GM19468 (cell line): ENCODE measurements around the gene KIF4A.
"Not testable (repeated sequence)": the region's sequence is repeated elsewhere in the genome, so short reads cannot be mapped to it uniquely, and the experiment has no call there.

ENCODE experiments used
- ATAC-seq: cut with Tn5 transposase; IDR thresholded peaks from one replicate; pipeline ENCODE4 v1.9.1; 2021; ENCODE audit warnings: mild to moderate bottlenecking, moderate library complexity, moderate number of reproducible peaks; ENCODE audit not compliant: unreplicated experiment; ENCODE audit errors: extremely low read depth

KIF4A gene

GRCh38 chrX:70289793-70290770 is at the start of gene KIF4A, which contains the start of gene PDZD11:
Gene KIF4A, plus strand, starts transcription at chrX:70290104. Its CDS starts 355 bp downstream, at chrX:70290459.
Gene PDZD11, minus strand, starts transcription at chrX:70289927. Its CDS starts 586 bp downstream, at chrX:70289341.
- ATAC-seq: peak; percentile 95

GRCh38 chrX:70240751-70241150 is 49.2 kb upstream of the KIF4A start:
- ATAC-seq: no peak

GRCh38 chrX:70241501-70241900 is 48.4 kb upstream of the KIF4A start:
- no peak for ATAC-seq

- not testable (repeated sequence) for ATAC-seq
Observed at GRCh38 chrX:70243601-70244000, 46.3 kb upstream of the KIF4A start.

- no peak for ATAC-seq
Observed at GRCh38 chrX:70244881-70245280, 45.0 kb upstream of the KIF4A start.

DNA sequence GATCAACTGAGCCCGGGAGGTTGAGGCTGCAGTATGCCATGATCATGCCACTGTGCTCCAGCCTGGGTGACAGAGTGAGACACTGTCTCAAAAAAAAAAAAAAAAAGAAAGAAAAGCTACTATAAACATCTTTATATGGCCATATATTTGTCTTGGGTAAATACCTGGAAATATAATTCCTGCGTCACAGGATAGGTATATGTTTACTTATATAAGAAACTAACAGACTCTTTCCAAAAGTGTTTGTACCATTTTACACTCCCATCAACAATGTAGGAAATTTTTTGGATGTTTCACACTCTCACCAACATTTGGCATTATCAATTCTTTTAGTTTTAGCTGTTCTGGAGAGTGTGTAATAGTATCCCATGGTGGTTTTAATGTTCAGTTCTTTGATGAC is 42.7 kb upstream of the KIF4A start:
- ATAC-seq: no peak

DNA sequence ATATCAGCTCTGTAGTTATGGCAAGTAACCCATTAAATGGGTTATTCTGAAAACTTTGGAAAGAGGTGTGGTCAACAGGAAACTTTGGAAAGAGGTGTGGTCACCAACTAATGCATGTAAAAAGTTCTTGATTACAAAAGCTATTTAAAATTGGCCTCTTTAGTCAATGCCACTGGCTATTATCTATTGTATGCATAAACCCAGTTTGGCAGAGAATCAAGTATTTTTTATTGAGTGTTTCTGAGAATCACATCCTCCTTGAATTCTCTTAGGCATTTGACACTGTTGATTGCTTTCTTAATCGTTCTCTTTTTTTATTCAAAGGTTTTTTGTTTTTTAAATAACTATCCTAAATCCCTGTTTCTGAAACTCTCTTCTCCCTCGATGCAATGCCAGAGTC is 37.4 kb upstream of the KIF4A start:
- ATAC-seq: no peak

- ATAC-seq: no peak
Observed at GRCh38 chrX:70253377-70254062, 36.4 kb upstream of the KIF4A start.

DNA sequence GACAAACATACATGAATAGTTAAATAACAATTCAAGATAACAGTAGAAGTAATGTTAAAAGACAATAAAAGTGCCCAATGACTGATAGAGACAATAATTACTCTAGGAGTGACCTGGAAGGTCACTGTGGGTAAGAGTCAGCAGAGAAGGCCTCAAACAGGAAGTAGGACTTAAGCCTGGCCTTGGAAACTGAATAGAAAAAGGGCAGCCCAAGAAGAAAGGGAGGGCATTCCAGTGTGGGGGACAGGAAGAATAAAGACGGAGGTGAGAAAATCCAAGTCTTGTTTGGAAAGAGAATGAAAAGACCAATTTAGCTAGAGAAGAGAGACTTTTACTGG is 35.9 kb upstream of the KIF4A start:
- ATAC-seq: no peak

DNA sequence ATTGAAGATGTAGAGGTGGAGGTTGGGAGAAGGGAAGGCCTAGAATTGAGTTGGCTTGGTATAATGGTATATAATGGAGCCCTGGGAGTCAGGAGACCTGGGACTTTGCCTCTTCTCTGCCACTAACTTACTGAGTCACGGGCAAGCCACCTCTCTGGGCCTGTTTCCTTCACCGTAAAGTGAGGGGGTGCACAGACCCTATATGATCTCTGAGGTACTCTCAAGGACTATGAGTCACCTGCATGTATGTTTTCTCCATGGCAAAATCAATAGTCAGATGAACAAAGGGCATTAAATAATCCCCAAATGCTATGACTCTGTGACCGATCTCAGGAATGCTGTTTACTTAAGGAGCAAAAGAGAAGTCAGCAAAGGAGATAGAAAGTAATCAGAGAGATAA is 35.0 kb upstream of the KIF4A start:
- ATAC-seq: no peak

DNA sequence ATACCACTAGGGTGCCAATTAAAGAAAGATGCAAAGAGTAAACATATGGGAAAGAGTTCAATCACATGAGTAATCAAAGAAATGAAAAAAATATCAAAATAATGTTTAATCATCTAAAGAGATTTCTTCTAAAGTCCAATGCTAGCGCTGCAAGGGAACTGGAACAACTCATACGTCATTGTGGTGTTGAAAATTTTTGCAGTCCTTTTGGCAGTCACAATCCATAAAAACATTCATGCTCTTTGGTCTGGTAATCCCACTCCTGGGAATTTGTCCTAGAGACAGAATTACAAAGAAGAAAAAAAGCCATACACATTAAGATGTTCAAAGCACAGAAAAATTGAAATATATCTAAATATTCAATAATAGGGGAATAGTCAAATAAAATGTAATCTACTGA is 34.5 kb upstream of the KIF4A start:
- ATAC-seq: no peak

DNA sequence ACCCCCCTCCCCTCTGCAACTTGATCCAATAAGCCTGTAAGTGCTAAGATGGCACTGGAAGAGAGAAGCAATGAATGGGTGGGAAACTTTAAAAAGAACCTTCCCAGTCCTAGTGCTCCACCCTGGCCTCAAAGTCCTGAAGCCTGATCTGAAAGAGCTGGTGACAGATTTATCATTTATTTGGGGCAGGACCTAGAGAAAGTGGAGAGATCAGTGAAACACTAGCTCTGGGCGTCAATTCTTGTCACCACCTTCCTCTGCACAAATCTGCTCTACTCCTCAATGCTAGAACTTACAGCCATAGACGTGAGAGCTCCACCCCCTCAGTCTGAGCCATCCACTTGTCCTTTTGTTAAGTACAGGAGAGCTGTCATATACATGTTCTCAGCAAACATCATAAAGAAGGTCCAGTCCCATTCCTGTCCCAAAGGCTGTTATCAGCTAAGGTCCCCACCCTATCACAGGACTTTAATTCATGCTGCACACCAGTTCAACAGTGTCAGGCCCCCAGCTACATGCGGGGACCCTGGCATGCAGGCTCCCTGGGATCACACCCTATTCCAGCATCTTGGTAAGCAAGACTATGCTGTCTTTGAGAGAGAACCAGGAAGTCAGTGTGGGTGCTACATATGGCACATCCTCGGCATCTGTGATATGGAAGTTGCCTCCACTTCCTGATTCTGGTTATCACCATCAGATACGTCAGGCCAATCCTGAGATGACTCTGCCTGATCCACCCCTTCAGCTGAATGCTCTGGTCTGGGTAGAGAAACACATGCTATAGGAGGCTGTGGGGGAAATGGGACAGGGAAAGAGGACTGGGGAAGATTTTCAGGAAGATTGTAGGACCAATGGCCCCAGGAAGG is 32.2 kb upstream of the KIF4A start:
- no peak for ATAC-seq

GRCh38 chrX:70260104-70260503 is 29.8 kb upstream of the KIF4A start, which contains the start of gene P2RY4:
Gene P2RY4, minus strand, starts transcription at chrX:70260204. Its CDS starts 580 bp downstream, at chrX:70259624.
- ATAC-seq: no peak

DNA sequence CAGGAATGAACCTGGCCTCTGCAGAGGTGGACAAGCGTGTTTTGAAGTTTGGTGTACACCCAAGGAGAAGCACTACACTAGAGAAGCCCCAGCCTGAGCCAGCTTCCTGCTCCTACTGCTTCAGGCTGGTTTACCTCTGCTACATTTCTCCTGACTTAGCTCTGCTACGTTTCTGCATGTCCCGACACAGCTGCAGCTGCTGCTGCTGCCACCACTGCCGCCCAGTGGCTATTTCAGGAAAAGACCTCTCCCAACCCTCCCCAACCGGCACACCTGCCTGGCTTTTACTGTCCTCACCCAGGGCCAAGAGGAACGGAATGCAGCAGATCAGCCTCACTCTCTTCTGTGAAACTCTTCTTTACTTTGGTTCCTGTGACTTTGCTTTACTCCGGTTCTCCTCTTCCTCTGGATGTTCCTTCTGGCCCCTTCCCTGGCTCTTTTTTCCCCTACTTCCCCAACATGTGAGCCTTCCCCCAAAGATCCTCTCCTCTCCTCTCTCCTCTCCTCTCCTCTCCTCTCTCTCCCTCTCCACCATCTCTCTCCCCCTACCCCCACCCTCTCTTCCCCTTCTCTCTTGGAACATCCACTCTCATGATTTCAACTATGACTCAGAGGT is 26.8 kb upstream of the KIF4A start:
- no peak for ATAC-seq

DNA sequence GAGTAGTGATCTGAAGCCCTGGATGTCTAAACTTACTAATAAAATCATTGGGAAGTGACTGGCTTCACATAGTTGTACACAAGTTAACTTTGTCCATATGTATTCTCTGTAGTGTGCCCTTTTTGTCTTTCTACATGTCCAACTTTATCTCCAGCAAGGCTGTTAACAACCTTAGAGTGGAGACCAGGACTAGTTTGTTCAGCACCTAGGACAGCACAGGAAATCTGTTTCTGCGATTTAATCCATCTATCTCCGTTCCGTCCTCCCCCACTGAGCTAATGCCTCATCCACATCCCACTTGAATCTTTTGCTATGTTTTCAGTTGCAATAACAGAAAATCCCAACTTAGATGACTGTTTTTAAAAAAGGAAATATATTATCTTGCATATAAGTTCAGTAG is 25.1 kb upstream of the KIF4A start:
- ATAC-seq: no peak

GRCh38 chrX:70268034-70268433 is 21.9 kb upstream of the KIF4A start, which contains the start of gene ARR3:
Gene ARR3, plus strand, starts transcription at chrX:70268334. Its CDS starts 1,052 bp downstream, at chrX:70269386.
- ATAC-seq: no peak

DNA sequence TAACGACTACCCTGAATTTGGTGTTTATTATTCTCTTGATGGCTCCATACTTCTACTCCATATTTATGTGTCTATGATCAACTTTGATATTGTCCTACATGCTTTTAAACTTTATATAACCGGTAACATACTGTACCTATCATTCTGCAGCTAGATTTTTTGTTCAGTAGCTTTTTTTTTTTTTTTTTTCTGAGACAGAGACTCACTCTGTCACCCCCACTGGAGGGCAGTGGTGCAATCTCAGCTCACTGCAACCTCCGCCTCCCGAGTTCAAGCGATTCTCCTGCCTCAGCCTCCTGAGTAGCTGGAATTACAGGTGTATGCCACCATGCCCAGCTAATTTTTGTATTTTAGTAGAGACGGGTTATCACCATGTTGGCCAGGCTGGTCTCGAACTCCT is 15.9 kb upstream of the KIF4A start:
- not testable (repeated sequence) for ATAC-seq

DNA sequence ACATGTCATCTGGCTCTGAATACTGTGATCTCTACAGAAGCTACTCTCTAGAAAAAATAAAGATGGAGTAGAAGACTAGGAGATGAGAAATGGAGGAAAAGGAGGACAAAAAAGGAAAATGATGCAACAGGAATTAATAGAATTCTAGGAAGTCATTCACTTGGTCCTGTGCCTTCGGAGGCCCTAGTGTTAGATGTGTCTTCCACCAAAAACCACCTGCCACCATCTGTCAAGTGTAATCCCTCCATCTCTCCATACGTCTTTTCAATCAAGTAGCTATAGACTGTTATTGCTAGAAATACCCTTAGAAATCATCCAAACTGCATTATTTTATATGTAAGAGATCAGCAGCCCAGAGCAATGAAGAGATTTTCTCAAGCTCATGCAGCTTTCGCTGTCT is 10.8 kb upstream of the KIF4A start:
- no peak for ATAC-seq

DNA sequence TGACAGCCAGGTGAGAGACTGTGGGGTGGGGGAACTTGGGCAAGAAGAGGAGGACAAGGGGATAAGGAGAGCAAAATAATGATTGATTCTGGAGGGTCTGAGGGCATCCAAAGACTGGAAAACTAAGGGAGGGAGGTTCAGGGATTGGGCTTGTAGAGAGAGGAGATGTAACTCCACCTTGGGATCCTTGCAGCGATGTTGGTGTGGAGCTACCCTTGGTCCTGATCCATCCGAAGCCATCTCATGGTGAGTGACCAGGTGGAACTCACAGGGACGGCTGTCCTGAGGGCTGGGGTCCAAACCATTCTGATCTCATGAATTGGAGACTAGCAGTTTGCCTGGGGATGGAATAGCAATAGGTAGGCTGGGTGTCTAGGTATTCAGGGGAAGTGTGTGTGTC is 9.3 kb upstream of the KIF4A start:
- ATAC-seq: no peak

- no peak for ATAC-seq
Observed at GRCh38 chrX:70281951-70282350, 8.0 kb upstream of the KIF4A start, which contains the start of gene RAB41. Gene RAB41, plus strand, starts transcription at chrX:70282172. Its CDS starts 46 bp downstream, at chrX:70282218.
